Mucosa of rectum (tissue), 2 donors: ENCODE results near the gene WDR26.

ENCODE experiments used
- H3K27ac ChIP-seq, 2 donors: one replicate each; pipeline ENCODE4 v1.7.0; 2013; ENCODE audit warnings: inconsistent platforms in 2 of 2, low read depth in 2 of 2, low read length in 2 of 2
- H3K27me3 ChIP-seq, 2 donors: one replicate each; pipeline ENCODE4 v1.7.0; 2013; ENCODE audit warnings: low read length in 2 of 2; ENCODE audit not compliant: control insufficient read depth in 2 of 2, insufficient read depth in 2 of 2
- H3K36me3 ChIP-seq, 2 donors: one replicate each; pipeline ENCODE4 v1.7.0; 2013; ENCODE audit warnings: low read length in 2 of 2; ENCODE audit not compliant: control insufficient read depth in 2 of 2, insufficient read depth in 2 of 2
- H3K4me1 ChIP-seq, 2 donors: one replicate each; pipeline ENCODE4 v1.7.0; 2013; ENCODE audit warnings: low read length in 2 of 2, mild to moderate bottlenecking in 1 of 2; ENCODE audit not compliant: control insufficient read depth in 2 of 2, insufficient read depth in 2 of 2
- H3K4me3 ChIP-seq, 2 donors: one replicate each; pipeline ENCODE4 v1.7.0; 2013; ENCODE audit warnings: low read length in 2 of 2
- H3K9ac ChIP-seq, 2 donors: one replicate each; pipeline ENCODE4 v1.7.0; 2013; ENCODE audit warnings: low read length in 2 of 2, low read depth in 1 of 2, mild to moderate bottlenecking in 1 of 2
- H3K9me3 ChIP-seq, 2 donors: one replicate each; pipeline ENCODE4 v1.7.0; 2013; ENCODE audit warnings: low read length in 2 of 2; ENCODE audit not compliant: control insufficient read depth in 2 of 2
- donor health status: healthy.
- donor health status: Normal muscosa, but diverticular disease.

The WDR26 gene

GRCh38 chr1:224381880-224382548 is 52.6 kb downstream of the WDR26 start:
- Histone ChIP-seq H3K4me3 (no peak overlapping the region), H3K4me1 (peaks cover 0 to 5% of the 10 kb centered on the region in 2 donors), H3K36me3 (peaks cover 7 to 15% of the 10 kb centered on the region in 2 donors), H3K27ac (no peak overlapping the region), H3K9ac (no peak overlapping the region), H3K27me3 (no peaks in the 10 kb centered on the region), H3K9me3 (no peaks in the 10 kb centered on the region)

GRCh38 chr1:224380003-224380402 is 54.6 kb downstream of the WDR26 start:
- Histone ChIP-seq H3K36me3 (peaks cover 15 to 32% of the 10 kb centered on the region in 2 donors), H3K9ac (no peak overlapping the region), H3K27me3 (no peaks in the 10 kb centered on the region), H3K9me3 (no peaks in the 10 kb centered on the region), H3K4me3 (no peak overlapping the region), H3K27ac (no peak overlapping the region), H3K4me1 (peaks cover 0 to 11% of the 10 kb centered on the region in 2 donors)

- no peak overlapping the region for H3K27ac ChIP-seq
- H3K36me3 ChIP-seq: peaks cover 15 to 32% of the 10 kb centered on the region in 2 donors
- H3K4me3 ChIP-seq: no peak overlapping the region
- H3K9me3 ChIP-seq: no peaks in the 10 kb centered on the region
- H3K4me1 ChIP-seq: peaks cover 0 to 11% of the 10 kb centered on the region in 2 donors
- H3K9ac ChIP-seq: no peak overlapping the region
- no peaks in the 10 kb centered on the region for H3K27me3 ChIP-seq
Measured at GRCh38 chr1:224378855-224379631, 55.6 kb downstream of the WDR26 start.

- H3K4me3 ChIP-seq: no peak overlapping the region
- peaks cover 0 to 11% of the 10 kb centered on the region in 2 donors for H3K4me1 ChIP-seq
- peaks cover 17 to 37% of the 10 kb centered on the region in 2 donors for H3K36me3 ChIP-seq
- H3K27me3 ChIP-seq: no peaks in the 10 kb centered on the region
- no peak overlapping the region for H3K27ac ChIP-seq
- no peak overlapping the region for H3K9ac ChIP-seq
- H3K9me3 ChIP-seq: no peaks in the 10 kb centered on the region
Measured at GRCh38 chr1:224377676-224378006, 57.0 kb downstream of the WDR26 start.

- peaks cover 0 to 11% of the 10 kb centered on the region in 2 donors for H3K4me1 ChIP-seq
- no peaks in the 10 kb centered on the region for H3K9me3 ChIP-seq
- H3K27ac ChIP-seq: no peak overlapping the region
- H3K4me3 ChIP-seq: no peak overlapping the region
- H3K9ac ChIP-seq: no peak overlapping the region
- peaks cover 37 to 56% of the 10 kb centered on the region in 2 donors for H3K36me3 ChIP-seq
- no peaks in the 10 kb centered on the region for H3K27me3 ChIP-seq
Measured at GRCh38 chr1:224375059-224375458, 59.5 kb downstream of the WDR26 start.

GRCh38 chr1:224373008-224373590 is 61.5 kb downstream of the WDR26 start:
- peaks cover 0 to 10% of the 10 kb centered on the region in 2 donors for H3K4me1 ChIP-seq
- H3K36me3 ChIP-seq: peaks cover 51 to 60% of the 10 kb centered on the region in 2 donors
- no peak overlapping the region for H3K9ac ChIP-seq
- H3K27me3 ChIP-seq: no peaks in the 10 kb centered on the region
- H3K4me3 ChIP-seq: no peak overlapping the region
- no peak overlapping the region for H3K27ac ChIP-seq
- H3K9me3 ChIP-seq: no peaks in the 10 kb centered on the region

- Histone ChIP-seq H3K9ac (no peak overlapping the region), H3K36me3 (peaks cover 41 to 48% of the 10 kb centered on the region in 2 donors), H3K27ac (no peak overlapping the region), H3K4me3 (no peak overlapping the region), H3K27me3 (no peaks in the 10 kb centered on the region), H3K9me3 (no peaks in the 10 kb centered on the region), H3K4me1 (no peaks in the 10 kb centered on the region)
Measured at GRCh38 chr1:224368409-224368808, 66.2 kb downstream of the WDR26 start.

- no peak overlapping the region for H3K4me3 ChIP-seq
- no peak overlapping the region for H3K9ac ChIP-seq
- no peaks in the 10 kb centered on the region for H3K9me3 ChIP-seq
- H3K27ac ChIP-seq: no peak overlapping the region
- H3K36me3 ChIP-seq: peaks cover 0 to 4% of the 10 kb centered on the region in 2 donors
- H3K27me3 ChIP-seq: no peaks in the 10 kb centered on the region
- peaks cover 19 to 26% of the 10 kb centered on the region in 2 donors for H3K4me1 ChIP-seq
Measured at GRCh38 chr1:224359207-224359606, 75.4 kb downstream of the WDR26 start.

GRCh38 chr1:224358237-224358636 is 76.4 kb downstream of the WDR26 start:
- Histone ChIP-seq H3K4me3 (peak overlapping the region; percentile 90 to 97), H3K9me3 (no peaks in the 10 kb centered on the region), H3K27ac (no peak overlapping the region), H3K9ac (peak overlapping the region in 1 of 2 donors; percentile 19), H3K36me3 (no peaks in the 10 kb centered on the region), H3K4me1 (peaks cover 19 to 31% of the 10 kb centered on the region in 2 donors), H3K27me3 (no peaks in the 10 kb centered on the region)

- H3K9me3 ChIP-seq: no peaks in the 10 kb centered on the region
- H3K4me1 ChIP-seq: peaks cover 19 to 31% of the 10 kb centered on the region in 2 donors
- peak overlapping the region; percentile 63 to 87 for H3K9ac ChIP-seq
- no peaks in the 10 kb centered on the region for H3K36me3 ChIP-seq
- H3K27me3 ChIP-seq: no peaks in the 10 kb centered on the region
- peak overlapping the region; percentile 87 to 90 for H3K27ac ChIP-seq
- H3K4me3 ChIP-seq: peak overlapping the region; percentile 90 to 97
Measured at GRCh38 chr1:224357626-224358124, 76.9 kb downstream of the WDR26 start.
